Right renal cortex interstitium (tissue), 3 donors: ENCODE measurements around the gene BDP1. TPM values are rescaled to one million over a fixed set of nuclear protein-coding genes. Genes with fewer than 3 reads are reported as not detected.
"Not testable (repeated sequence)": the region's sequence is repeated elsewhere in the genome, so short reads cannot be mapped to it uniquely, and the experiment has no call there.

Experiments
- DNase-seq, 3 donors: peaks; one replicate each; pipeline ENCODE4 v3.0.0-alpha.2; 2013; ENCODE audit warnings: low read depth in 3 of 3, low spot score in 2 of 3
- polyA plus RNA-seq, 3 donors: library from polyadenylated mRNA; unstranded; fragments of 120-200 nt; gene quantifications; one replicate each; pipeline ENCODE4 v1.2.1, GENCODE V29; 2013; ENCODE audit not compliant: insufficient read length in 3 of 3

Gene BDP1
- polyA plus RNA-seq, 3 donors, result 37.5 to 43.0 (median 42.2) TPM

GRCh38 chr5:71552026-71552749 lies 96.7 kb downstream of the BDP1 start:
- DNase-seq, result not testable (repeated sequence)

- DNase-seq, result no peak
Measured at GRCh38 chr5:71563161-71563560, 107.7 kb downstream of the BDP1 start.

- DNase-seq, result no peak
Measured at GRCh38 chr5:71564895-71565294, 109.4 kb downstream of the BDP1 start.

- DNase-seq, result no peak
Measured at GRCh38 chr5:71569748-71570509, 114.5 kb downstream of the BDP1 start.

GRCh38 chr5:71571811-71572210 lies 116.4 kb downstream of the BDP1 start:
- not testable (repeated sequence) for DNase-seq

GRCh38 chr5:71573591-71573990 lies 118.1 kb downstream of the BDP1 start:
- DNase-seq, result no peak

GRCh38 chr5:71575588-71575987 lies 120.1 kb downstream of the BDP1 start:
- not testable (repeated sequence) for DNase-seq

GRCh38 chr5:71576241-71576640 lies 120.8 kb downstream of the BDP1 start:
- DNase-seq, result no peak

GRCh38 chr5:71577839-71578238 lies 122.4 kb downstream of the BDP1 start:
- not testable (repeated sequence) for DNase-seq

GRCh38 chr5:71582945-71583584 lies 127.6 kb downstream of the BDP1 start:
- DNase-seq, result no peak

- no peak for DNase-seq
Measured at GRCh38 chr5:71586052-71586940, 130.8 kb downstream of the BDP1 start.

- peak; percentile 53 to 89 (median 77) for DNase-seq
Measured at GRCh38 chr5:71586941-71587765, 131.7 kb downstream of the BDP1 start, which contains the start of gene MCCC2. TSS of gene MCCC2 (plus strand) at chr5:71587340. CDS start at chr5:71587426, 86 bp downstream.

GRCh38 chr5:71587766-71588532 lies 132.5 kb downstream of the BDP1 start:
- DNase-seq, result no peak

GRCh38 chr5:71588533-71588885 lies 133.1 kb downstream of the BDP1 start:
- DNase-seq, result no peak

- DNase-seq, result no peak
Measured at GRCh38 chr5:71589903-71590302, 134.5 kb downstream of the BDP1 start.

GRCh38 chr5:71591100-71591499 lies 135.6 kb downstream of the BDP1 start:
- no peak for DNase-seq

- no peak for DNase-seq
Measured at GRCh38 chr5:71596169-71596568, 140.7 kb downstream of the BDP1 start.

GRCh38 chr5:71597001-71597400 lies 141.6 kb downstream of the BDP1 start:
- DNase-seq, result no peak

GRCh38 chr5:71600783-71601182 lies 145.3 kb downstream of the BDP1 start:
- DNase-seq, result no peak
